Measurements from ENCODE around the gene PPP1R12B. TPM values are rescaled to one million over a fixed set of nuclear protein-coding genes. Genes with fewer than 3 reads are reported as not detected.

Gene PPP1R12B, protein sequence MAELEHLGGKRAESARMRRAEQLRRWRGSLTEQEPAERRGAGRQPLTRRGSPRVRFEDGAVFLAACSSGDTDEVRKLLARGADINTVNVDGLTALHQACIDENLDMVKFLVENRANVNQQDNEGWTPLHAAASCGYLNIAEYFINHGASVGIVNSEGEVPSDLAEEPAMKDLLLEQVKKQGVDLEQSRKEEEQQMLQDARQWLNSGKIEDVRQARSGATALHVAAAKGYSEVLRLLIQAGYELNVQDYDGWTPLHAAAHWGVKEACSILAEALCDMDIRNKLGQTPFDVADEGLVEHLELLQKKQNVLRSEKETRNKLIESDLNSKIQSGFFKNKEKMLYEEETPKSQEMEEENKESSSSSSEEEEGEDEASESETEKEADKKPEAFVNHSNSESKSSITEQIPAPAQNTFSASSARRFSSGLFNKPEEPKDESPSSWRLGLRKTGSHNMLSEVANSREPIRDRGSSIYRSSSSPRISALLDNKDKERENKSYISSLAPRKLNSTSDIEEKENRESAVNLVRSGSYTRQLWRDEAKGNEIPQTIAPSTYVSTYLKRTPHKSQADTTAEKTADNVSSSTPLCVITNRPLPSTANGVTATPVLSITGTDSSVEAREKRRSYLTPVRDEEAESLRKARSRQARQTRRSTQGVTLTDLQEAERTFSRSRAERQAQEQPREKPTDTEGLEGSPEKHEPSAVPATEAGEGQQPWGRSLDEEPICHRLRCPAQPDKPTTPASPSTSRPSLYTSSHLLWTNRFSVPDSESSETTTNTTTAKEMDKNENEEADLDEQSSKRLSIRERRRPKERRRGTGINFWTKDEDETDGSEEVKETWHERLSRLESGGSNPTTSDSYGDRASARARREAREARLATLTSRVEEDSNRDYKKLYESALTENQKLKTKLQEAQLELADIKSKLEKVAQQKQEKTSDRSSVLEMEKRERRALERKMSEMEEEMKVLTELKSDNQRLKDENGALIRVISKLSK
- 11.1 TPM for polyA plus RNA-seq (2013, experiment 1 of 2; ENCODE audit: insufficient read length)
- 76.4 TPM for polyA plus RNA-seq (2013, experiment 2 of 2; ENCODE audit: insufficient read length)

DNA sequence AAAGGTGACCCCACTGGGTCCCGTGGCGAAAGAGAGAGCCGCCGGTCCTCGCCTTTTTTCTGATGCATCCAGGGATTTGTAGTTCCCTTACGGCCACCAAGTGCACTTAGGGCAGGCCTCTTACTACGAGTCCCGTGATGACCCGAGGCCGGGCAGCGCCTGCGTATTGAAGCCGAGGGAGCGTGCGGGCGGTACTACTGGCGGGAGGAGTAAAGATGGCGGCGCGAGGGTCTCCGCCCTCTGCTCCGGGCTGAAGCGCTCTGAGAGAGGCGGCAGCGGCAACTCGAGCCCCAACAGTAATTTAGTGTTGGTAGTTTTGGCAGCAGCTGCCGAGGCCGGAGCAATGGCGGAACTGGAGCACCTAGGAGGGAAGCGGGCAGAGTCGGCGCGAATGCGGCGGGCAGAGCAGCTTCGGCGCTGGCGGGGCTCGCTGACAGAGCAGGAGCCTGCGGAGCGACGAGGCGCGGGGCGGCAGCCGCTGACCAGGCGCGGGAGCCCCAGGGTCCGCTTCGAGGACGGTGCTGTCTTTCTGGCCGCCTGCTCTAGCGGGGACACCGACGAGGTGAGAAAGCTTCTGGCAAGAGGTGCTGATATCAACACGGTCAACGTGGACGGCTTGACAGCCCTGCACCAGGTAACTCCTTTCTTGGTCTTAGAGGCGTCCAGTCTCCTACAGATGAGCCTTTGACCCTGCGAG is at the start of gene PPP1R12B:
Gene PPP1R12B (plus strand): TSS at position 191 of the 697 bp plus-strand sequence. CDS start 153 bp downstream, at position 344.
- DNase-seq = peak; percentile 100

DNA sequence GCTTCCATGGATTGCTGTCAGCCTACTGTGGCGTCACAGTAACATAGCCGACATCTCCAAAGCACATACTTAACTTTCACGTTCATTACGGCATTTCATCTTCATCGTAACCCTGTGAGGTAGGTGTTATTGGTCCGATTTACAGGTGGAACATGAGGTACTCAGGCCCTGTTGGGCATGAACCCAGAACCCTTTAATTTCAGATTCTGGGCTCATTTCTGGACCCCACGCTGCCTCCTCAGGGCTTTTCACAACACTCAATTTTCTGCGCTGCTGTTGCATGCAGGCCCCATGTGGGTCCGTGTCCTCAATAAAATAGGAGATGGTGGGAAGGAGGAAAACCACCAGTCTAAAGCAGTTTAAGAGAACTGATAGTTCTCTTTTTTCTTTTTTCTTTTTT is 46.3 kb upstream of the PPP1R12B start:
- no peak for DNase-seq

DNA sequence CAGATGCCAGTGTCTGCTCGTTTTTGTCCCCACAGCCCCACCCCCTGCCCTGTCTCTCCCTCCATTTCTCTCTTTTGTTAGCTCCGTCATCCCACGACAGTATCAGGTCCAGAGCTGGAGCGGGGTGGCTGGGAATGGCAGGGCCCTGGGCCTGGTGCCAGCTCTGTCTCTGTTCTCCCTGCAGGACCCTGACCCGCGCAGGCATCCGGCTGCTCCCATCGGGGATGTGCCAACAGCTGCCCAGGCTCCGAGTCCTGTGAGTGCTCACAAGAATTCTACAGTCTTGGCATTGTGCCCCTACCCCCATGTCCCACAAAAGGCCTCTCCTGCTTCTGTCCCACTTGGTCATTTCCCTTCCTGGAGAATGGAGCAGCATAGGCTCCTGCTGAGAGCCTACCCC is 44.1 kb upstream of the PPP1R12B start:
- DNase-seq = no peak

DNA sequence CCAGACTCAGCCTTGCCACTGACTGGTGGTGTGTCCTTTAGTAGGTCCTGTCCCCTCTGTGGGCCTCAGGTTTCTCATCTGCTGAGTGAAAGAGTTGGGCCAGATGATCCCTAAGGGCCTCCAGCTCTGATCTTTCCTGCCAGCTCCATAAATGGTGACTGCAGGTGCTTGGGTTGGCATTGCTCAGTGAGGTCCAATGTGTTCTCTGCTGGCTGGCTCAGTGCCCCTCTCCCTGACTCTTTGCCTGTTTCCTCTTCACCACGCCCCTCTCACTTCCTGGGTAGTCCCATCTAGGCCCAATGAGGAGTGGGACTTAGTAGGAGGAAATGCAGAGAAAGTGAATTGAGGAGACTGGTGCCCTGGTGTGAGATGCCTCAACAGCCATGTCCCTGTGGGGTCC is 43.3 kb upstream of the PPP1R12B start:
- DNase-seq = no peak

DNA sequence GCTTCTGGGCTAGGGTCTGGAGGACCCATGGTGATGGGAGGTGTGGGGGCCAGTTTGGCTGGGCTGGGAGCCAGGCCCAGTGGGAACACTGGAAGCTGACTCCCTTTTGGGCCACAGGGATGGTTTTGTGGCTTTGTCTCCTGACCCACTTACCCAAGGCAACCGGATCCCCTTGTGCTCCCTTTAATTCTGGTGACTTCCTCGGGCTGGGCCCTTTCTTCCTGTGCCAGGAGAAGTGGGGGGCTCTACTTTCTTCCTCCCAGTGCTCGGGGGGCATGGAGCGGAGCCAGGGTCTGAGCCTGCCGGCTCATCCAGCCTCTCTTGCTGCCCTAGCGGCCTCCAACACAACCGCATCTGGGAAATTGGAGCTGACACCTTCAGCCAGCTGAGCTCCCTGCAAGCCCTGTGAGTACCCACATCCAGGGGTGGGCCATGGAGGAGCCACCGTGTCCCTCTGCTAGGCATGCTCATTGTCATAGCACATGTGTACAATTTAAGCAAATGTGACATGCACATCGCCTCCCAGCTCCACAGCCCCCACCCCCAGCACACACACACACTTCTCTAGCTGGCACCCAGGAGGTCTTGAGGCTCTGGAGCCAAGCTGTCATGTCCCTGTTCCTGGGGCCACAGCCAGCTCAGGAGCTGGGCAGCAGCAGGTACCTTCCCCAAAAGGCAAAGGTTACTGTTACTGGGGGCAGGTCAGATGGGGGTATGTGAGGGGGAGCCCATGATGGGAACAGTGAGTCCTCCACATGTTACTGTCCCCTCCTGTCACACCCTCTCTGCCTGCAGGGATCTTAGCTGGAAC is 41.8 kb upstream of the PPP1R12B start:
- no peak for DNase-seq

DNA sequence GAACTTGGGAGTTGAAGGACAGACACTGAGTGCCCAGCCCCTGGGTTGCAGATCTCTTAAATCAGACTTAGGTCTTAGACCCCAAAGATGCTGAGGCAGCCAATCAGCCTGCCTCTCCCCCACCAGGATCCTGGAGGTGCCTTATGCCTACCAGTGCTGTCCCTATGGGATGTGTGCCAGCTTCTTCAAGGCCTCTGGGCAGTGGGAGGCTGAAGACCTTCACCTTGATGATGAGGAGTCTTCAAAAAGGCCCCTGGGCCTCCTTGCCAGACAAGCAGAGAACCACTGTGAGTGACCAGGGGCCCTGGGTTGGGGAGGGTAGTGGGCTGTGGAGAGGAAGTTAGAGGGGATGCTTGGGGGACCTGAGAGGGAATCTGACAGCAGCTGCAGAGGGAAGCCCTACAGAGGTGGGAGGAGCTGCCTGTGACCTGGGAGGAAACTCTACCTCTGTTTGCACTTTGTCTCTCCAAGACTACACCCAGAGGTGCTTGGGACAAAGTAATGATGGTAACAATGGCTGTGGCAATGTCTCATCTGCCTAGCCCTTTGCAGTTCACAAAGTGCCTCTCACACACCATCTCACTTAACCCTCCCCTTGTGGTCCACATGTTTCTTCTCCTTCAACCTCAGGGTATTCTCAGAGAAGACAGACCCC is 38.3 kb upstream of the PPP1R12B start:
- DNase-seq = no peak

DNA sequence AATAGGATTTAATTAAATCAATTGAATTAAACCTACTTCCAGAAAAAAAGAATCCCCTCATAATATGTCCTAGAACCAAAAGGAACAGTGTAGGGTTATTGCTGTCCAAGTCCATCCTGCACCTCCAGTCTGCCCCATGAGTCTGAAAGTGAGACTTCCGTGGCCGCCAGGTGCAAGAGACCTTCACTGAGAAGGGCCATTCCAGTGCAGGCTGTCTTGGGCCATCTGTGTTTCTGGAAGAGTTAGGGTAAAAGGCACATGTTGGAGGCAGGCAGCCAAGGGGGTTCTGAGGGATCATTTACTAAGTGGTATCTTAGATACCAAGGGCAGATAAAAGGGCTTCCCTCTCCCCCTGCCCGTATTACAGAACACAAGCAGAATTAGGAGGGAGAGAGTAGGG is 37.8 kb upstream of the PPP1R12B start:
- no peak for DNase-seq

DNA sequence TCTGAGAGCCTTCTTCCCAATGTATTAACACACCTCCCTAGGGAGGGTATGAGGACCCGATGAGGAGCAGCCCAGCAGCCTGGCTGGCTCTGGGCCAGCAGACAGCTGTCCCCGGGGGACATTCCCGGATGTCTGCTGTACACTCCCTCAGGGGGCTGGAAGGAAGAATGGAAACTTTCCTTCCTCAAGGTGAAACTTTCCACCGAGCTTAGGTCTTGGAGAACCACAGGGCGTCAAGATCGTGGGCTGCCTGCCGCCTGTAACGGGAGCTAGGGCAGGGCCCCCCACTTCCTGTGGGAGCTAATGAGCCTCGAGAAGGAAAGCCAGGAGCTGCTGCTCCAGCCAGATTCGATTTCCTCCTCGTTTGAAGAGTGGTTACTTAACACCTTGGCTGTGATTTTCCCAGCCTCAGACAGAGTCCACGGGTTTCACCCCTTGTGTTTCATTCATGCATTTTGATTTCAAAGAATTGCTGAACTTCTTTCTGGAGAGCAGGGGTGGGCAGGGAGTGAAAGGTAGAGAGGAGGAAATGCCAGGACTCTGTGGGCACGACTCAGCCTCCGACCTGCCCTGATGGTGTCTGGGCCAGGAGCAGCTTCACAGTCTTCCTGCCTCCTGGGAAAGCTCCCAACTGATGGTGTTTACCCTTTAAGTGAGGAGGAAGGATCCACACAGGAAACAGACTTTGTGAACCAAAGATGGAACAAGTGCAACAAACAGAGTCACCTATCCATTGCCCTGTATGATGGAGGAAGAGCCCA is 36.4 kb upstream of the PPP1R12B start:
- peak; percentile 22 for DNase-seq

DNA sequence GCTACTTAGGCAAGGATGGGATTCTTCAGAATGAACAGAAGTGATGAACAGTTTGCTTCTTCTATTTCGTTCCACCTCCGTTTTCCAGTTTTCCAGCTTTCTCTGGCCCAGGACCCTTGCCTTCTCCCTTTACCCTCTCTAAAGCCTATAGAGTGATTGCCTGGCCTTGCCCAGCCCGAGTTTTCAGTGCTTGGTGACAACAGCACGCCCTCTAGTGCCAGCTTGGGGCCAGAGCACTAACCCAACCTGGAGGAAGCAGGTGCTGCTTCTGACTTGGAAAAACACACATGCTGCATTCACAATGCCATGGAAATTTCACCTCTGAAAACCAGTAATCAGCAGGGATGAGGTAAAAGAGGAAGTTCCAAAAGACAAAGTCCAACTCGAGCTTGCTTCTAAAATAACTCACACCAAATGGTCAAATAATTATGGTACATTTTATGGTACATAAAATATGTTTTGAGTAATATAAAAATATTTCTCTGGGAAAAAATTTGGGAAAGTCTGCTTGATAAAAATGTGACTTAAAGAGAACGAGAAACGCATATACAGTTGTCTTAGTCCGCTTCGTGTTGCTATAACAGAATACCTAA is 32.8 kb upstream of the PPP1R12B start:
- peak; percentile 65 for DNase-seq

DNA sequence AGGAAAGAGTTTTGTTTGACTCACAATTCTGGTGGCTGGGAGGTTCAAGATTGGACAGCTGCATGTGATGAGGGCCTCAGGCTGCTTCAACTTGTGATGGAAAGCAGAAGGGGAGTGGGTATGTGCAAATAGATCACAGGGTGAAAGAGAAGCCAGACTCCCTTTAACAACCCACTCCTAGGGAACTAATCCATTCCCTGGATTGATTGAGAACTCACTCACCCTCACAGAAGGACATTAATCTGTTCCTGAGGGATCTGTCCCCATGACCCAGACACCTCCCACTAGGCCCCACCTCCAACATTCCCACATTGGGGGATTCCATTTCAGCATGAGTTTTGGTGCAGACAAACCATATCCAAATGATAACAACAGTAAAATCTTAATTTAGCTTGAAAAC is 32.3 kb upstream of the PPP1R12B start:
- DNase-seq = no peak

DNA sequence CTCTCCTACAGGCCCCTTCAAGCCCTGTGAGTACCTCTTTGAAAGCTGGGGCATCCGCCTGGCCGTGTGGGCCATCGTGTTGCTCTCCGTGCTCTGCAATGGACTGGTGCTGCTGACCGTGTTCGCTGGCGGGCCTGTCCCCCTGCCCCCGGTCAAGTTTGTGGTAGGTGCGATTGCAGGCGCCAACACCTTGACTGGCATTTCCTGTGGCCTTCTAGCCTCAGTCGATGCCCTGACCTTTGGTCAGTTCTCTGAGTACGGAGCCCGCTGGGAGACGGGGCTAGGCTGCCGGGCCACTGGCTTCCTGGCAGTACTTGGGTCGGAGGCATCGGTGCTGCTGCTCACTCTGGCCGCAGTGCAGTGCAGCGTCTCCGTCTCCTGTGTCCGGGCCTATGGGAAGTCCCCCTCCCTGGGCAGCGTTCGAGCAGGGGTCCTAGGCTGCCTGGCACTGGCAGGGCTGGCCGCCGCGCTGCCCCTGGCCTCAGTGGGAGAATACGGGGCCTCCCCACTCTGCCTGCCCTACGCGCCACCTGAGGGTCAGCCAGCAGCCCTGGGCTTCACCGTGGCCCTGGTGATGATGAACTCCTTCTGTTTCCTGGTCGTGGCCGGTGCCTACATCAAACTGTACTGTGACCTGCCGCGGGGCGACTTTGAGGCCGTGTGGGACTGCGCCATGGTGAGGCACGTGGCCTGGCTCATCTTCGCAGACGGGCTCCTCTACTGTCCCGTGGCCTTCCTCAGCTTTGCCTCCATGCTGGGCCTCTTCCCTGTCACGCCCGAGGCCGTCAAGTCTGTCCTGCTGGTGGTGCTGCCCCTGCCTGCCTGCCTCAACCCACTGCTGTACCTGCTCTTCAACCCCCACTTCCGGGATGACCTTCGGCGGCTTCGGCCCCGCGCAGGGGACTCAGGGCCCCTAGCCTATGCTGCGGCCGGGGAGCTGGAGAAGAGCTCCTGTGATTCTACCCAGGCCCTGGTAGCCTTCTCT is 30.3 kb upstream of the PPP1R12B start:
- DNase-seq = no peak

DNA sequence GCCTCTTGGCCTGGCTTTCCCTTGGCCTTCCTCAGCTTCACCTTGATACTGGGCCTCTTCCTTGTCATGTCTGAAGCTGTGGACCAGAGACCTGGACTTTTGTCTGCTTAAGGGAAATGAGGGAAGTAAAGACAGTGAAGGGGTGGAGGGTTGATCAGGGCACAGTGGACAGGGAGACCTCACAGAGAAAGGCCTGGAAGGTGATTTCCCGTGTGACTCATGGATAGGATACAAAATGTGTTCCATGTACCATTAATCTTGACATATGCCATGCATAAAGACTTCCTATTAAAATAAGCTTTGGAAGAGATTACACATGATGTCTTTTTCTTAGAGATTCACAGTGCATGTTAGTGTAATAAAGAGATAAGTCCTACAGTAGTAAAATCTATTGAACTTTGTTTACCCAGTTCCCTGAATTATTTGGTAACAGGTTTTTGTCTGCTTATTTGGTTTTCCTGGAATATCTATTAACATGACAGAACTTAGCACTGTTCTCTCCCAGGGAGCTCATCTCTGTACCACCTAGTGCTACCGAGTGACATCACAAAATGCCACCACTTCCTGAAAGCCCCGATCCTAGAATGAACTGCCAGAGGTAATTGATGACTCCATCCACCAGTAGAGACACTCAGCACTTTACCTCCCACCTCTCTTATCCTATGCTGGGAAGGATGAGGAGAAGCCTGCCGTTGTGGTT is 29.0 kb upstream of the PPP1R12B start:
- no peak for DNase-seq

DNA sequence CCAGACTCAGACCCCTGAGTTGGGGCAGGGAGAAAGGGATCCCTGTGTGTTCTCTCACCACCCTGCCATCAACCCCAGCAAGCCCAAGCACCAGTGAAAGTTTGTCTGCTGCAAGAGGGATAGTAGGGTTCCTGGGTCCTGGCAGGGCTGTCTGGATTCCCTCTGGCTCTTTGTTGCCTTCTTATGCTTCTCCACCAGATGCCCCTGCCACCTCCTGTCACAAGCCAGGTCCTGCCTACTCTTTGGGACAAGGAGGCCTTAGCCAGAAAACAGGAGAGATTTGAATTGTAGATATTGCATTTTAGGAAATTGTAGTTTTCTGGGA is 28.5 kb upstream of the PPP1R12B start:
- DNase-seq = no peak

DNA sequence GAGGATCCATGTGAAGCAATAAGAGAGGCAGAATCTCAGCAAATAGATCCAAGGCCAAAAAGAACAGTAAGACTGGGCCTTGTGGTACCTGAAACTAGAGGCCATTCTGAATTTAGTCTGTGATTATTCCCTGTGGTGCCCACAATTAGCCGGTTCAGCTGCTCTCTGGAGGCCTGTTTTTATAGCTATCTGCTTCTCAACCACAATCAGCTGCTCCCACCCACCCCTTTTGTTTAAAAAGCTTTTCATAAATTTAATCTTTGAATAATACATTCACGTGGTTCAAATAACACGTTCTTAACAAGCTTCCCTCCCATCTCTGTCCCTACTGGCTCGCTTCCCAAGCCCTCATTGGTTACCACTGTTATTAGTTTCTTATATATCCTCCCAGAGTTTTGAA is 24.8 kb upstream of the PPP1R12B start:
- DNase-seq = no peak

DNA sequence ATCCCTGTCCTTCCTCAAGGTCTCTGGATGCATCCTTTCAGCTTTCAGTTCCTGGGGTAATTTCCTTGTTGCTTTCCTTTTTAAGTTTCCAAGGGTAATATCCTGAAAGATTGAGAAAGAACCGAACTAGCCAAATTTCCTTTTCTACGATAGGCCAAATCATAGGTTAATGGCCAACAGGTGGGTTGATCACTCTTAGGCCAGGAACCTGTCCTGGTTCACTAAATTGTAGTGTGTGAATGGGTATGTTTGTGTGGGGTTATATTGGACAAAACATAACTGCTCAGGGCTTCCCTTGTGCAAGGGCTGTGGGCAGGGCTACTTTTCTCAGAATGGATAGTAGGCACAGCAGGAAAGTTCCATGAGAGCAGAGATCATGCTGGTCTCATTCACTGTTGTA is 23.9 kb upstream of the PPP1R12B start:
- no peak for DNase-seq

DNA sequence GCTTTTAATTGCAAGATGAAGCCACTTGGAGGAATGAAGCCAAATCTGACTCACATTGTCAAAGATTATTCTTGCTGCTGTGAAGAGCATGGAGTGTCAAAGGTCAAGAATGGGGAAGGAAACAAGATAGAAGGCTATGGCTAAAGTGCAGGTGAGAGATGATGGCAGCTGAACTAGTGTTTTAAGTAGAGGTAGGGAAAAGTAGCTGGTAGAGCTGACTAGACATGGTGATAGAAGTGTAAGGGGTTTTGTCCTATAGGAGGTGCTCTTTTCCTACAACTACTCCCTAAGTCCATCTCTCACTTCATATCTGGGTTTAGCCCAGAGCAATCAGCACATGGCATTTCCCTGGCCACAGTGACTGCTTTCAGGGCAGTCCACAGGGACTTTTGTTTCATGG is 18.6 kb upstream of the PPP1R12B start:
- no peak for DNase-seq

DNA sequence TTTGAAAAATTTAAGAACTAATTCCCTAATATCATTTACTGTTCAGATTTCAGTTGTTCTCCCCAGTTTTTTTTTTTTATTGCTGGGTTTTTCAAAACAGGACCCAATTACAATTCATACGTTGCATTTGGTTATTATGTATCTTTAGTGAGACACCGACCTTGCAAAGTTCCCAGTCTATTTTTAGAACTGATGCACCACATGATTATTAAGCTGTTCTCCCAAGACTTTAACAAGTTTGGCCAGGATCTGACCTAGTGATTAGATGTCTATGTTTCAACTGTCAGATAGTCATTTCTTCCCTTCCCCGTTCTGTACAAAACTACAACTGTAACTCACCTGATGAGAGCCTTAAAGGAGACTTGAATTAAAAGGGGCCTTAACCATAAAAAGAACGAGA is 14.6 kb upstream of the PPP1R12B start:
- no peak for DNase-seq

DNA sequence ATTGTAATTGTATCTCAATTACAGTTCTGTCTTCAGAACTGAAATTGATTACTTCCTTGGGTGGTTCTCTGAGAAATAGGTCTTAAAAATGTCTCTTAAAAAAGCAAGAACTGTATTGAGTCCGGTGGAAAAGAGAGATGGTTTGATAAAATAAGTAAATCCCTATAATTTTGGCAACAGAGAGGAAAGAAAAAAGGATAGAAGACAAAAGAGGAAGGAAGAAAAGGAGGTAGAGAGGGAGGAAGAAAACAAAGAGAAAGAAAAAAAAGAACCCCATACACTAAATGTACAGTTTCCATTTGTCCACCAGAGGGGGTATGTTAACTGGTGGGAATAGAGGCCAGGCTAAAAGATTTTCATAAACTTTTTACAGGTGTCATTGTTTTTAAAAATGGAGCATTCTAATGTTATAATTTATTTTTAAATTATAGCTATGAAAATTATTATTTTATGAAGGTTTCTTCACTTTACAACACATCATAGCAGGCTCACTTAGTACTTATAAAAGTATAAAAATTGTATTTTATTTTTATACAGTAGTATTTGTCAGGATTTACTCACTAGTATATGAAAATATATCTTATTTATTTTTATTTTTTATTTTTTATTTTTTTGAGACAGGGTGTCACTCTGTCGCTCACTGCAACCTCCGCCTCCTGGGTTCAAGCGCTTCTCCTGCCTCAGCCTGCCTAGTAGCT is 4.7 kb upstream of the PPP1R12B start:
- DNase-seq = peak; percentile 63

Measured in fibroblast of skin of back (primary cell).